DND-41 (cell line): ENCODE data around the gene CWH43.

Experiments used
- ATAC-seq: fragments of 200-7000 bp; cut with Tn5 transposase; 3 replicates; pipeline ENCODE4 v1.9.1; 2021; ENCODE audit warnings: low read depth; ENCODE audit not compliant: insufficient read depth
- DNase-seq: peaks from one replicate; pipeline ENCODE4 v3.0.0-alpha.2; 2020
- H2AFZ ChIP-seq: 2 replicates; pipeline ENCODE4 v1.6.0; 2012; ENCODE audit warnings: low read depth, low read length
- H3K27ac ChIP-seq: 2 replicates; pipeline ENCODE4 v1.5.1; 2012; ENCODE audit warnings: low read length, inconsistent platforms
- H3K27me3 ChIP-seq: fragments of 200-600 bp; sonication (generic); 2 replicates; pipeline ENCODE4 v1.6.0; 2012; ENCODE audit warnings: low read length, mild to moderate bottlenecking, inconsistent platforms; ENCODE audit not compliant: insufficient read depth, poor library complexity
- H3K36me3 ChIP-seq: 2 replicates; pipeline ENCODE4 v1.5.1; 2012; ENCODE audit warnings: low read length, inconsistent platforms; ENCODE audit not compliant: insufficient read depth
- H3K4me1 ChIP-seq: 2 replicates; pipeline ENCODE4 v1.5.1; 2012; ENCODE audit warnings: mild to moderate bottlenecking, low read length; ENCODE audit not compliant: insufficient read depth
- H3K4me2 ChIP-seq: 2 replicates; pipeline ENCODE4 v1.6.0; 2012; ENCODE audit warnings: mild to moderate bottlenecking, moderate library complexity, low read length, inconsistent platforms; ENCODE audit not compliant: insufficient read depth
- H3K4me3 ChIP-seq, 2 experiments: fragments of 200-600 bp in 1 of 2; shearing (Covaris generic) in 1 of 2; 2 replicates each; pipeline ENCODE4 v1.5.1; 2012 to 2016; ENCODE audit warnings: inconsistent platforms in 2 of 2, low read length in 2 of 2, mild to moderate bottlenecking in 2 of 2, low read depth in 1 of 2, moderate library complexity in 1 of 2
- H3K79me2 ChIP-seq: 2 replicates; pipeline ENCODE4 v1.6.0; 2012; ENCODE audit warnings: low read length, inconsistent platforms; ENCODE audit not compliant: insufficient read depth
- H3K9ac ChIP-seq: 2 replicates; pipeline ENCODE4 v1.6.0; 2012; ENCODE audit warnings: low read depth, mild to moderate bottlenecking, inconsistent platforms, low read length, moderate library complexity
- H3K9me3 ChIP-seq: 2 replicates; pipeline ENCODE4 v1.5.1; 2012; ENCODE audit warnings: low read length, moderate library complexity, mild to moderate bottlenecking, inconsistent platforms; ENCODE audit not compliant: insufficient read depth, severe bottlenecking
- H4K20me1 ChIP-seq: 2 replicates; pipeline ENCODE4 v1.6.0; 2012; ENCODE audit warnings: low read length; ENCODE audit not compliant: insufficient read depth
- EZH2 ChIP-seq: IDR thresholded peaks from 3 replicates; pipeline ENCODE4 v1.6.1; 2012; ENCODE audit warnings: borderline replicate concordance, low read depth, mild to moderate bottlenecking, moderate library complexity, low read length, inconsistent platforms; ENCODE audit not compliant: severe bottlenecking
- TF ChIP-seq, protein P1 (sequence below): IDR thresholded peaks from 2 replicates; pipeline ENCODE4 v1.5.1; 2012; ENCODE audit warnings: borderline replicate concordance, low read length, moderate library complexity, mild to moderate bottlenecking; ENCODE audit not compliant: poor library complexity, severe bottlenecking; ENCODE audit errors: extremely low read depth

The CWH43 gene

DNA sequence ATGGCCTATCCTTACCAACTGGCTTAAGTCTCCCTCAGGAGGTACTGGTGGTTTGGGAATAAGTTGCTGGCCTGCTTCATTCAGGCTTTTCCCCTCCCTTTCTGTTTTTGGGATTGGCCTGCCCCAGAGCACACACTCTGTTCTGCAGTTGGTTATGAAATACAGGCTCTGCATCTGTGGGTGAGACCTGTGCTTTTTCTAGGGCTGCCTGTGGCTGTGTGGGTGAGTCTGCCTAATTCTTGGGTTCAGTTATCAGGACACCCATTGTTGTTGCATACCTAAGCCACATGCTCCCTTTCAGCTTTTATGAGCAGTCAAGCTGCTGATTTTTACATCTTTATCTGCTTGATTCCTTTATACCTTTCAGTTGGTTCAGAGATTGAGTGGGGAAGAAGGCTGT is 19.0 kb upstream of the CWH43 start:
- Histone ChIP-seq H3K9ac (no peak overlapping the region), H4K20me1 (no peaks in the 10 kb centered on the region), H3K4me3 (no peak overlapping the region), H3K9me3 (no peaks in the 10 kb centered on the region), H3K27me3 (no peaks in the 10 kb centered on the region), H3K79me2 (no peaks in the 10 kb centered on the region), H3K36me3 (no peaks in the 10 kb centered on the region), H3K4me1 (no peaks in the 10 kb centered on the region), H3K4me2 (no peak overlapping the region), H3K27ac (no peak overlapping the region), H2AFZ (no peak overlapping the region)
- DNase-seq (no peak), ATAC-seq (no peak)
- TF ChIP-seq EZH2, result no peak
- TF ChIP-seq, protein P1, sequence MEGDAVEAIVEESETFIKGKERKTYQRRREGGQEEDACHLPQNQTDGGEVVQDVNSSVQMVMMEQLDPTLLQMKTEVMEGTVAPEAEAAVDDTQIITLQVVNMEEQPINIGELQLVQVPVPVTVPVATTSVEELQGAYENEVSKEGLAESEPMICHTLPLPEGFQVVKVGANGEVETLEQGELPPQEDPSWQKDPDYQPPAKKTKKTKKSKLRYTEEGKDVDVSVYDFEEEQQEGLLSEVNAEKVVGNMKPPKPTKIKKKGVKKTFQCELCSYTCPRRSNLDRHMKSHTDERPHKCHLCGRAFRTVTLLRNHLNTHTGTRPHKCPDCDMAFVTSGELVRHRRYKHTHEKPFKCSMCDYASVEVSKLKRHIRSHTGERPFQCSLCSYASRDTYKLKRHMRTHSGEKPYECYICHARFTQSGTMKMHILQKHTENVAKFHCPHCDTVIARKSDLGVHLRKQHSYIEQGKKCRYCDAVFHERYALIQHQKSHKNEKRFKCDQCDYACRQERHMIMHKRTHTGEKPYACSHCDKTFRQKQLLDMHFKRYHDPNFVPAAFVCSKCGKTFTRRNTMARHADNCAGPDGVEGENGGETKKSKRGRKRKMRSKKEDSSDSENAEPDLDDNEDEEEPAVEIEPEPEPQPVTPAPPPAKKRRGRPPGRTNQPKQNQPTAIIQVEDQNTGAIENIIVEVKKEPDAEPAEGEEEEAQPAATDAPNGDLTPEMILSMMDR, result no peak

DNA sequence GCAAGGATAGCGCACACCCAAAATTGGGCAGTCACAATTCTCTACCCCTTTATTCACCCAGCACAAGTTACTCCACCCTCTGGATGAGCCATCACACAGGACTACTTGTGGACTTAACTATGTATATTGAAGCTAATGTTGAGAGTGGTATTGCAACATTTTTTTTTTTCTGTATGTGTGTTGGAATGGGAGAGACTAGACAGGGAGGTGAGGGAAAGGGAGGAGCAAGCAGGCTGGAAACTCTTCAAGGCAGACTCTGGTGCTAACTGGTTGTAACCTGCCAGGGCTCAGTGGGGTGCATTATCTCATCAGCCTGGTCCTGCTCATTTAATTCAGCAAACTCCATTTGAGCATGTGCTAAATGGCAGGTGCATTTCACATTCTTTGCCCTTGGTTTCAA is 18.4 kb upstream of the CWH43 start:
- no peak overlapping the region for H3K4me3 ChIP-seq
- ATAC-seq (no peak), DNase-seq (no peak)
- no peaks in the 10 kb centered on the region for H3K36me3 ChIP-seq
- H3K4me2 ChIP-seq, result no peak overlapping the region
- no peaks in the 10 kb centered on the region for H3K27me3 ChIP-seq
- no peaks in the 10 kb centered on the region for H3K9me3 ChIP-seq
- no peak overlapping the region for H3K9ac ChIP-seq
- H3K79me2 ChIP-seq, result no peaks in the 10 kb centered on the region
- H3K27ac ChIP-seq, result no peak overlapping the region
- no peaks in the 10 kb centered on the region for H4K20me1 ChIP-seq
- H3K4me1 ChIP-seq, result no peaks in the 10 kb centered on the region
- TF ChIP-seq, protein P1, result no peak
- no peak overlapping the region for H2AFZ ChIP-seq

DNA sequence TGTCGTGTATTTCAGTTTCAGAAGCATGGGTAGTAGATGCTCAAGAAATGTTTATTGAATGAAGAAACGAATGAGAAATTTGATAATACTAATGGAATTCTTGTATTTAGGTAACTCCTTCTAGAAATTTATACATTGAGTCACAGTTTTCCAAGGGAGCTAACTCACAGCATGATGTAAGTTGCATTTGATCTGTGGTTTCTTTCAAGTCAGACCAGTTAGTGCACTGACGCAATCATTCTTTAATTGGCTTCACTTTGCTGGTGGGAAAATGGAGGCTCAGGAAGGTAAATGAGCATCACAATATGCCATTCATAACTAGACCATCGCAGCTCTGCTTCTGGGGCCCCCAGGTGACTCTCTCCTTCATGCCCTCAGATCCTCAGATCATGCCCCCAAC is 17.3 kb upstream of the CWH43 start:
- ATAC-seq, result no peak
- Histone ChIP-seq H3K36me3 (no peaks in the 10 kb centered on the region), H2AFZ (no peak overlapping the region)

DNA sequence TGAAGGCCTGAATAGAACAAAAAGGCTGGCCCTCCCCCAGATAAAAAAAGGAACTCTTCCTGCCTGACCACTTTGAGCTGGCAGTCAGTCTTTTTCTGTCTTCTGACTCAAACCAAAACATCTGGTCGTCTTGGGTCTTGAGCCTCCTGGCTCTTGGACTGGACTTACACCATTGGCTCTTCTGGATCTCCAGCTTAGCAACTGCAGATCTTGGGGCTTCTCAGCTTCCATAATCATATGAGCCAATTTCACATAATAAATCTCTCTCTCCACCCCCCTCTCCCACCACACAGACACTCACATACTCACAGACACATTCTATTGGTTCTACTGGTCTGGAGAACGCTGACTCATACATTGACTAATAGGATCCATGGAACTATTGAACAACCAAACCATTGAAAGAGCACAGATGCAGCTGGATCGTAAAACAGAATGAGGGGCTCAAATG is 15.6 kb upstream of the CWH43 start:
- no peak for DNase-seq
- no peak overlapping the region for H2AFZ ChIP-seq

More for the DNA sequence above, 17.3 kb upstream of the CWH43 start:
- no peak overlapping the region for H3K4me3 ChIP-seq
- no peaks in the 10 kb centered on the region for H3K9me3 ChIP-seq
- no peaks in the 10 kb centered on the region for H3K79me2 ChIP-seq
- no peak overlapping the region for H3K27ac ChIP-seq
- no peaks in the 10 kb centered on the region for H3K27me3 ChIP-seq
- no peaks in the 10 kb centered on the region for H3K4me1 ChIP-seq
- H3K9ac ChIP-seq, result no peak overlapping the region
- no peak for DNase-seq
- no peak for TF ChIP-seq EZH2
- TF ChIP-seq, protein P1, result no peak
- H4K20me1 ChIP-seq, result no peaks in the 10 kb centered on the region
- no peak overlapping the region for H3K4me2 ChIP-seq

More for the DNA sequence above, 15.6 kb upstream of the CWH43 start:
- no peaks in the 10 kb centered on the region for H3K36me3 ChIP-seq
- H3K4me2 ChIP-seq, result no peak overlapping the region
- H3K27me3 ChIP-seq, result peaks cover 6% of the 10 kb centered on the region
- H3K4me1 ChIP-seq, result no peaks in the 10 kb centered on the region
- no peaks in the 10 kb centered on the region for H4K20me1 ChIP-seq
- H3K9ac ChIP-seq, result no peak overlapping the region
- no peaks in the 10 kb centered on the region for H3K9me3 ChIP-seq
- TF ChIP-seq, protein P1, result no peak
- TF ChIP-seq EZH2, result no peak
- no peak for ATAC-seq
- no peak overlapping the region for H3K4me3 ChIP-seq
- no peaks in the 10 kb centered on the region for H3K79me2 ChIP-seq
- no peak overlapping the region for H3K27ac ChIP-seq
